Stimulated activated CD4-positive, alpha-beta T cell treated with anti-CD3 and anti-CD28 coated beads, TNF-alpha, amount 100 ng/mL, for 4 hours (primary cell): ENCODE measurements around the gene MRPS26.
"Not testable (repeated sequence)": the region's sequence is repeated elsewhere in the genome, so short reads cannot be mapped to it uniquely, and the experiment has no call there.

Source experiments
- DNase-seq, 3 experiments: peaks; one replicate each; pipeline ENCODE4 v3.0.0-alpha.2; 2020; ENCODE audit warnings: low read depth in 3 of 3

The MRPS26 gene

GRCh38 chr20:3074812-3075211 is 29.0 kb downstream of the MRPS26 start:
- no peak for DNase-seq

- not testable (repeated sequence) for DNase-seq
These were observed 29.5 kb downstream of the MRPS26 start for GRCh38 chr20:3075315-3075714.

- DNase-seq: no peak
These were observed 31.8 kb downstream of the MRPS26 start for GRCh38 chr20:3077618-3078134.

- no peak for DNase-seq
These were observed 35.1 kb downstream of the MRPS26 start for GRCh38 chr20:3080939-3081388.

- DNase-seq: no peak
These were observed 35.8 kb downstream of the MRPS26 start for GRCh38 chr20:3081641-3082040.

GRCh38 chr20:3082306-3082951 is 36.6 kb downstream of the MRPS26 start:
- DNase-seq: no peak

- DNase-seq: no peak
These were observed 37.4 kb downstream of the MRPS26 start for GRCh38 chr20:3082955-3083952.

- no peak for DNase-seq
These were observed 38.6 kb downstream of the MRPS26 start, which contains the start of gene AVP for GRCh38 chr20:3084283-3084985. AVP (minus strand) TSS chr20:3084724; CDS start chr20:3084674, 50 bp downstream.

GRCh38 chr20:3084986-3085360 is 39.1 kb downstream of the MRPS26 start:
- DNase-seq: no peak

GRCh38 chr20:3085571-3086072 is 39.8 kb downstream of the MRPS26 start:
- DNase-seq: no peak

GRCh38 chr20:3088031-3088430 is 42.2 kb downstream of the MRPS26 start:
- DNase-seq: no peak

GRCh38 chr20:3090565-3090964 is 44.7 kb downstream of the MRPS26 start:
- no peak for DNase-seq

- DNase-seq: peak in 2 of 3 experiments; percentile 24 to 42
These were observed 46.9 kb downstream of the MRPS26 start for GRCh38 chr20:3092611-3093379.

GRCh38 chr20:3093861-3094361 is 48.1 kb downstream of the MRPS26 start:
- DNase-seq: no peak

- no peak for DNase-seq
These were observed 49.2 kb downstream of the MRPS26 start for GRCh38 chr20:3094848-3095629.
